LNCaP clone FGC (cell line): Measurements from ENCODE around the gene AGRN.

Experiments
- DNase-seq: peaks from one replicate; pipeline ENCODE4 v3.0.0-alpha.2; 2011; ENCODE audit warnings: low read depth
- H3K4me3 ChIP-seq: 2 replicates; pipeline ENCODE4 v1.5.1; 2011; ENCODE audit warnings: mild to moderate bottlenecking, low read depth, low read length, control low read depth
- CTCF ChIP-seq: IDR thresholded peaks from 2 replicates; pipeline ENCODE4 v1.5.1; 2012; ENCODE audit warnings: mild to moderate bottlenecking; ENCODE audit not compliant: control insufficient read depth, insufficient read depth; ENCODE audit errors: extremely low read depth

The AGRN gene

GRCh38 chr1:1060281-1061000 is 40.5 kb downstream of the AGRN start:
- H3K4me3 ChIP-seq = peak overlapping the region; percentile 60
- no peak for DNase-seq
- no peak for TF ChIP-seq CTCF

GRCh38 chr1:1061682-1062345 is 41.9 kb downstream of the AGRN start:
- no peak for TF ChIP-seq CTCF
- H3K4me3 ChIP-seq = no peak overlapping the region
- no peak for DNase-seq

GRCh38 chr1:1062348-1063163 is 42.6 kb downstream of the AGRN start:
- no peak for TF ChIP-seq CTCF
- DNase-seq = no peak
- H3K4me3 ChIP-seq = no peak overlapping the region

- TF ChIP-seq CTCF = no peak
- no peak for DNase-seq
- H3K4me3 ChIP-seq = no peak overlapping the region
Measured at GRCh38 chr1:1063261-1063944, 43.5 kb downstream of the AGRN start.

GRCh38 chr1:1063945-1064831 is 44.3 kb downstream of the AGRN start:
- no peak overlapping the region for H3K4me3 ChIP-seq
- TF ChIP-seq CTCF = peak; percentile 98
- DNase-seq = no peak
